GM21526 (cell line): ENCODE measurements around the gene RFX2.
"Not testable (repeated sequence)": the region's sequence is repeated elsewhere in the genome, so short reads cannot be mapped to it uniquely, and the experiment has no call there.

Experiments used
- ATAC-seq: cut with Tn5 transposase; IDR thresholded peaks from one replicate; pipeline ENCODE4 v1.9.1; 2021; ENCODE audit warnings: moderate library complexity; ENCODE audit not compliant: unreplicated experiment, low FRiP score

The RFX2 gene

GRCh38 chr19:6017576-6017975 is 92.7 kb downstream of the RFX2 start:
- no peak for ATAC-seq

GRCh38 chr19:6015841-6016545 is 94.3 kb downstream of the RFX2 start:
- ATAC-seq: no peak

- no peak for ATAC-seq
These were observed 95.7 kb downstream of the RFX2 start for GRCh38 chr19:6014551-6015135.

- ATAC-seq: no peak
These were observed 97.7 kb downstream of the RFX2 start for GRCh38 chr19:6012426-6013170.

GRCh38 chr19:6011794-6012193 is 98.5 kb downstream of the RFX2 start:
- ATAC-seq: no peak

GRCh38 chr19:6011206-6011605 is 99.1 kb downstream of the RFX2 start:
- no peak for ATAC-seq

- no peak for ATAC-seq
These were observed 100.2 kb downstream of the RFX2 start for GRCh38 chr19:6010107-6010506.

- no peak for ATAC-seq
These were observed 102.4 kb downstream of the RFX2 start for GRCh38 chr19:6007866-6008265.

- ATAC-seq: no peak
These were observed 103.4 kb downstream of the RFX2 start for GRCh38 chr19:6006896-6007295.

- ATAC-seq: not testable (repeated sequence)
These were observed 104.2 kb downstream of the RFX2 start for GRCh38 chr19:6006070-6006446.

GRCh38 chr19:6005321-6006069 is 104.8 kb downstream of the RFX2 start:
- no peak for ATAC-seq

- ATAC-seq: no peak
These were observed 106.3 kb downstream of the RFX2 start for GRCh38 chr19:6003976-6004375.

- no peak for ATAC-seq
These were observed 107.7 kb downstream of the RFX2 start for GRCh38 chr19:6002591-6002990.

- no peak for ATAC-seq
These were observed 110.0 kb downstream of the RFX2 start for GRCh38 chr19:6000228-6000847.

GRCh38 chr19:5999693-6000092 is 110.6 kb downstream of the RFX2 start:
- ATAC-seq: no peak

GRCh38 chr19:5997371-5997770 is 112.9 kb downstream of the RFX2 start:
- no peak for ATAC-seq

- no peak for ATAC-seq
These were observed 113.5 kb downstream of the RFX2 start for GRCh38 chr19:5996623-5997320.

- no peak for ATAC-seq
These were observed 114.2 kb downstream of the RFX2 start for GRCh38 chr19:5996102-5996501.

- no peak for ATAC-seq
These were observed 114.7 kb downstream of the RFX2 start for GRCh38 chr19:5995606-5996005.
